Ramos (cell line): ENCODE measurements around the gene ZBTB43.

Source experiments
- in situ Hi-C: fragments of 300-500 bp; cut with MboI; formaldehyde crosslinking; loops from one replicate; pipeline ENCODE4 v1.14.3; 2022; ENCODE audit warnings: low sequenced_read_pairs; ENCODE audit not compliant: unreplicated experiment

The ZBTB43 gene

DNA sequence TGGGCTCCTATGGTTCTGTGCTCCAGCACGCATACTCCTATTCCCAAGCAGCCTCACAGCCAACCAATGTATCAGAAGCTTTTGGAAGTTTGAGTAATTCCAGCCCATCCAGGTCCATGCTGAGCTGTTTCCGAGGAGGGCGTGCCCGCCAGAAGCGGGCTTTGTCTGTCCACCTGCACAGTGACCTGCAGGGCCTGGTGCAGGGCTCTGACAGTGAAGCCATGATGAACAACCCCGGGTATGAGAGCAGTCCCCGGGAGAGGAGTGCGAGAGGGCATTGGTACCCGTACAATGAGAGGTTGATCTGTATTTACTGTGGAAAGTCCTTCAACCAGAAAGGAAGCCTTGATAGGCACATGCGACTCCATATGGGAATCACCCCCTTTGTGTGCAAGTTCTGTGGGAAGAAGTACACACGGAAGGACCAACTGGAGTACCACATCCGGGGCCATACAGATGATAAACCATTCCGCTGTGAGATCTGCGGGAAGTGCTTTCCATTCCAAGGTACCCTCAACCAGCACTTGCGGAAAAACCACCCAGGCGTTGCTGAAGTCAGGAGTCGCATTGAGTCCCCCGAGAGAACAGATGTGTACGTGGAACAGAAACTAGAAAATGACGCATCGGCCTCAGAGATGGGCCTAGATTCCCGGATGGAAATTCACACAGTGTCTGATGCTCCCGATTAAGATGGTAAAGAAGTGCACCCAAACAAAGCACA, 75.5 kb downstream of the ZBTB43 start:
- in situ Hi-C loops: no loop called here

GRCh38 chr9:126880947-126881332, 76.1 kb downstream of the ZBTB43 start:
- in situ Hi-C loops: no loop called here

- in situ Hi-C loops: no loop called here
These were observed 77.9 kb downstream of the ZBTB43 start for GRCh38 chr9:126882746-126883145.

DNA sequence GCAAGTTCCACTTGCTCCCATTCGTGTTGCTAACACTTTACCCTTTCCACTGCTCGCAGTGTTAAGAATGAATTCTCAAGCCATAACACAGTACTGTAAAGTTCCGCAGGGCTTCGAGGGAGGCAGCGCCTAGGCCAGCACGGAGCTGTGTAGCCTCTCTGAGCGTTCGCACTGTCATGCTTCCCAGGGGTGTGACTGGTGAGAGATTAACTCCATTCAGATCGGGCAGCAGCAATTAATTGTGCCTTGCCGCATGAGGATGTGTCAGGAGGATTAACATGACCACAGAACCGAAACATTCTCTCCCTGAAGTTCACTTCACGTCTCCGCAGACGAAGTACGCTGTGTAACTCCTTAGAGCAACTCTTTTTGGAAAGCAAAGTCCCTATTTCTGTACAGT, 78.8 kb downstream of the ZBTB43 start:
- in situ Hi-C loops: no loop called here

DNA sequence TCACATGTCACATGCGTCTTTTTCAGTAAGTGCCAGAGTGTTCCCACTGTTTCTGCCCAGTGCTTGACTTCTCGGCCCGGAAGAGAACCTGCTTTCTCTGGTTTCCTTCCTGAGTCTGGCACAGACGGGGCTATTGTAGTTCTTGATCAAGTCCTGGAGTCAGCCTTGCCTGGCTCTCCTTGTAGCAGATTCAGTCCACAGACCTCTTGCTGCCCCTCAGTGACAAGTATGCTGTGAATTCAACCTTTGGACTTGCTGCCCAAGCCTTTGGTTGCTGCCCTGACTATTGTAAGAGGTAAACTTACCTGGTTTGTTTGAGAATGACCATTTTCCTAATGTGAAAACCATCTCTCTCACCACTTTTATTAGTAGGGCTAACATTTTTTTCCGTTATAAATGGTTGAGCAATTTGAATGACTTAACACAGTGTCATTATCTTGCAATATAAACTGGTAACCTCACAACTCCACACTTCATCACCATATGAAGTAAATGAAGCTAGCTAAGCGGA, 80.3 kb downstream of the ZBTB43 start:
- in situ Hi-C loops: no loop called here

GRCh38 chr9:126886034-126886822, 81.4 kb downstream of the ZBTB43 start:
- in situ Hi-C loops: no loop called here

- in situ Hi-C loops: no loop called here
These were observed 82.1 kb downstream of the ZBTB43 start for GRCh38 chr9:126886897-126887296.
